ENCODE data around the gene FA2H. TPM values are rescaled to one million over a fixed set of nuclear protein-coding genes. Genes with fewer than 3 reads are reported as not detected.

FA2H gene
- polyA plus RNA-seq, 1 experiment = not detected

- Histone ChIP-seq H3K4me3 (ENCODE audit: low read depth, low read length) (no peak overlapping the region), H3K27ac (ENCODE audit: low read depth, low read length) (no peak overlapping the region), H3K9me3 (ENCODE audit: control insufficient read depth, insufficient read depth, low read length) (no peaks in the 10 kb centered on the region; the same call in 1 of the 2 replicates), H3K27me3 (ENCODE audit: control insufficient read depth, insufficient read depth, low read length) (peaks cover 3% of the 10 kb centered on the region)
- CTCF ChIA-PET = interaction anchor here (0.6 to 8.5 kb wide), 4 partner anchors 9 to 801 kb away, joined by 3 to 208 read pairs (median 4); no protein-coding TSS in a partner anchor
- no peak for TF ChIP-seq CTCF (IDR thresholded peaks at IDR 0.05; ENCODE audit: low read depth, low read length)
- POLR2A ChIA-PET = no interaction called here
- DNase-seq (ENCODE audit: low read depth, low spot score) = no peak
Measured at GRCh38 chr16:74716355-74716754, 58.3 kb downstream of the FA2H start.

GRCh38 chr16:74713876-74714275 is 60.7 kb downstream of the FA2H start:
- H3K27me3 ChIP-seq (ENCODE audit: control insufficient read depth, insufficient read depth, low read length) = peaks cover 3% of the 10 kb centered on the region
- H3K4me3 ChIP-seq (ENCODE audit: low read depth, low read length) = no peak overlapping the region
- no peak for TF ChIP-seq CTCF (IDR thresholded peaks at IDR 0.05; ENCODE audit: low read depth, low read length)
- no peaks in the 10 kb centered on the region; the same call in 1 of the 2 replicates for H3K9me3 ChIP-seq (ENCODE audit: control insufficient read depth, insufficient read depth, low read length)
- DNase-seq (ENCODE audit: low read depth, low spot score) = no peak
- ChIA-PET CTCF (interaction anchor here (0.6 to 8.5 kb wide), 2 partner anchors 149 to 392 kb away, joined by 3 to 208 read pairs; no protein-coding TSS in a partner anchor), POLR2A (interaction anchor here (0.7 kb wide), 1 partner anchor 12 kb away, joined by 3 read pairs; no protein-coding TSS in a partner anchor)
- H3K27ac ChIP-seq (ENCODE audit: low read depth, low read length) = no peak overlapping the region

- no peak for DNase-seq (ENCODE audit: low read depth, low spot score)
- ChIA-PET POLR2A (interaction anchor here (0.7 kb wide), 1 partner anchor 13 kb away, joined by 3 read pairs; no protein-coding TSS in a partner anchor), CTCF (interaction anchor here (0.6 to 8.5 kb wide), 5 partner anchors 11 to 392 kb away, joined by 3 to 208 read pairs (median 16); partner anchors contain the start of gene MLKL)
- Histone ChIP-seq H3K4me3 (ENCODE audit: low read depth, low read length) (no peak overlapping the region), H3K27ac (ENCODE audit: low read depth, low read length) (no peak overlapping the region), H3K27me3 (ENCODE audit: control insufficient read depth, insufficient read depth, low read length) (peaks cover 6% of the 10 kb centered on the region), H3K9me3 (ENCODE audit: control insufficient read depth, insufficient read depth, low read length) (no peaks in the 10 kb centered on the region)
- no peak for TF ChIP-seq CTCF (IDR thresholded peaks at IDR 0.05; ENCODE audit: low read depth, low read length)
Measured at GRCh38 chr16:74713325-74713724, 61.3 kb downstream of the FA2H start.

GRCh38 chr16:74711938-74712337 is 62.7 kb downstream of the FA2H start:
- CTCF ChIA-PET = interaction anchor here (0.5 to 8.5 kb wide), 8 partner anchors 12 to 182 kb away, joined by 3 to 208 read pairs (median 6); partner anchors contain the start of gene MLKL

More at GRCh38 chr16:74711938-74712337, 62.7 kb downstream of the FA2H start:
- no peak overlapping the region for H3K27ac ChIP-seq (ENCODE audit: low read depth, low read length)
- no peaks in the 10 kb centered on the region for H3K9me3 ChIP-seq (ENCODE audit: control insufficient read depth, insufficient read depth, low read length)
- DNase-seq (ENCODE audit: low read depth, low spot score) = no peak
- H3K4me3 ChIP-seq (ENCODE audit: low read depth, low read length) = no peak overlapping the region
- no peak for TF ChIP-seq CTCF (IDR thresholded peaks at IDR 0.05; ENCODE audit: low read depth, low read length)
- peaks cover 11% of the 10 kb centered on the region for H3K27me3 ChIP-seq (ENCODE audit: control insufficient read depth, insufficient read depth, low read length)
- POLR2A ChIA-PET = interaction anchor here (0.6 to 1.0 kb wide), 2 partner anchors 13 to 157 kb away, joined by 4 read pairs; no protein-coding TSS in a partner anchor

Data from AG04450 (cell line).